HEK293T (cell line): ENCODE data around the gene PIK3CD.

ENCODE experiments used
- CTCF ChIA-PET: fragments of 350-600 bp; formaldehyde crosslinking; extraction: SDS; loops from one replicate; lab custom pipeline; 2021; ENCODE audit warnings: antibody characterized with exemption, inconsistent platforms; lab: Yijun Ruan, JAX
- POLR2A ChIA-PET: fragments of 350-600 bp; formaldehyde crosslinking; extraction: SDS; loops from one replicate; lab custom pipeline; 2020; ENCODE audit warnings: antibody characterized with exemption, inconsistent platforms; lab: Yijun Ruan, JAX
- DNase-seq: peaks from one replicate; pipeline ENCODE4 v3.0.0; 2012; ENCODE audit warnings: mixed read lengths; ENCODE audit errors: extremely low spot score
- ARNT ChIP-seq: fragments of 450-650 bp; IDR thresholded peaks from 2 replicates; pipeline ENCODE4 v1.6.1; 2017; ENCODE audit warnings: mild to moderate bottlenecking
- BHLHE40 ChIP-seq: fragments of 450-650 bp; IDR thresholded peaks from 2 replicates; pipeline ENCODE4 v1.6.1; 2016; ENCODE audit warnings: mild to moderate bottlenecking, moderate library complexity, borderline replicate concordance
- CTBP1 ChIP-seq: fragments of 450-650 bp; IDR thresholded peaks from 2 replicates; pipeline ENCODE4 v1.6.1; 2016; ENCODE audit warnings: borderline replicate concordance
- ELF4 ChIP-seq: fragments of 450-650 bp; IDR thresholded peaks from 2 replicates; pipeline ENCODE4 v1.6.1; 2017; ENCODE audit warnings: antibody characterized with exemption
- FOXA1 ChIP-seq: fragments of 450-650 bp; IDR thresholded peaks from 2 replicates; pipeline ENCODE4 v1.6.1; 2016; ENCODE audit warnings: mild to moderate bottlenecking
- FOXK2 ChIP-seq: fragments of 450-650 bp; IDR thresholded peaks from 2 replicates; pipeline ENCODE4 v1.6.1; 2016; ENCODE audit warnings: mild to moderate bottlenecking
- FOXM1 ChIP-seq: fragments of 450-650 bp; IDR thresholded peaks from 2 replicates; pipeline ENCODE4 v1.6.1; 2017; ENCODE audit warnings: mild to moderate bottlenecking, borderline replicate concordance
- HDGF ChIP-seq: fragments of 450-650 bp; IDR thresholded peaks from 2 replicates; pipeline ENCODE4 v1.6.1; 2017; ENCODE audit warnings: antibody characterized with exemption, borderline replicate concordance
- L3MBTL2 ChIP-seq: fragments of 450-650 bp; conservative IDR thresholded peaks from 2 replicates; pipeline ENCODE4 v1.6.1; 2016; ENCODE audit warnings: mild to moderate bottlenecking
- LEF1 ChIP-seq: fragments of 450-650 bp; IDR thresholded peaks from 2 replicates; pipeline ENCODE4 v1.6.1; 2017; ENCODE audit warnings: mild to moderate bottlenecking, borderline replicate concordance
- NFRKB ChIP-seq: fragments of 450-650 bp; IDR thresholded peaks from 2 replicates; pipeline ENCODE4 v1.6.1; 2016; ENCODE audit warnings: mild to moderate bottlenecking, moderate library complexity
- PKNOX1 ChIP-seq: fragments of 450-650 bp; IDR thresholded peaks from 2 replicates; pipeline ENCODE4 v1.6.1; 2016
- SP1 ChIP-seq: fragments of 450-650 bp; IDR thresholded peaks from 2 replicates; pipeline ENCODE4 v1.6.1; 2017
- SUZ12 ChIP-seq: fragments of 450-650 bp; IDR thresholded peaks from 2 replicates; pipeline ENCODE4 v1.6.1; 2016; ENCODE audit warnings: mild to moderate bottlenecking
- TARDBP ChIP-seq: fragments of 450-650 bp; IDR thresholded peaks from 2 replicates; pipeline ENCODE4 v1.6.1; 2016
- ZNF384 ChIP-seq: fragments of 450-650 bp; IDR thresholded peaks from 2 replicates; pipeline ENCODE4 v1.6.1; 2016

The PIK3CD gene

GRCh38 chr1:9651565-9652378, at the start of gene PIK3CD:
Gene PIK3CD (plus strand): TSS chr1:9651731. CDS start chr1:9710456, 58,725 bp downstream.
- no peak for TF ChIP-seq ARNT
- no peak for TF ChIP-seq CTBP1
- TF ChIP-seq PKNOX1 = no peak
- TF ChIP-seq FOXM1 = no peak
- TF ChIP-seq LEF1 = 0 out of 2 replicates have a peak, but pooled peaks have one; percentile 14
- no peak for TF ChIP-seq ELF4
- TF ChIP-seq FOXK2 = no peak
- POLR2A ChIA-PET = no interaction called here
- CTCF ChIA-PET = interaction anchor here (0.6 kb wide), 1 partner anchor 18 kb away, joined by 3 read pairs; no protein-coding TSS in a partner anchor
- peak; percentile 62 for DNase-seq

GRCh38 chr1:9601942-9602793, 49.4 kb upstream of the PIK3CD start:
- TF ChIP-seq TARDBP (no peak), LEF1 (no peak), L3MBTL2 (no peak), SP1 (no peak), BHLHE40 (no peak), ZNF384 (no peak), HDGF (no peak), FOXA1 (no peak), NFRKB (no peak), ARNT (no peak), PKNOX1 (no peak), ELF4 (no peak), CTBP1 (no peak)
- no peak for DNase-seq
- ChIA-PET CTCF (no interaction called here), POLR2A (no interaction called here)

- no peak for TF ChIP-seq SUZ12
- TF ChIP-seq SP1 = no peak
- no peak for TF ChIP-seq ZNF384
- TF ChIP-seq BHLHE40 = no peak
- no peak for TF ChIP-seq FOXA1
- no peak for TF ChIP-seq CTBP1
- TF ChIP-seq PKNOX1 = no peak
- TF ChIP-seq L3MBTL2 = no peak
- DNase-seq = no peak
- ChIA-PET POLR2A (no interaction called here), CTCF (no interaction called here)
Observed at GRCh38 chr1:9602794-9603167, 48.8 kb upstream of the PIK3CD start.

GRCh38 chr1:9603307-9603706, 48.2 kb upstream of the PIK3CD start:
- ChIA-PET CTCF (no interaction called here), POLR2A (no interaction called here)
- no peak for TF ChIP-seq ARNT
- TF ChIP-seq L3MBTL2 = no peak
- TF ChIP-seq SP1 = no peak
- TF ChIP-seq TARDBP = no peak
- no peak for TF ChIP-seq CTBP1
- no peak for TF ChIP-seq BHLHE40
- TF ChIP-seq FOXA1 = no peak
- no peak for TF ChIP-seq LEF1
- TF ChIP-seq FOXM1 = no peak
- TF ChIP-seq FOXK2 = no peak
- TF ChIP-seq HDGF = no peak
- TF ChIP-seq ELF4 = no peak
- no peak for DNase-seq

GRCh38 chr1:9603766-9604753, 47.5 kb upstream of the PIK3CD start:
- TF ChIP-seq BHLHE40 (no peak), SUZ12 (no peak), LEF1 (no peak), PKNOX1 (no peak), TARDBP (no peak), ARNT (no peak), FOXM1 (no peak), CTBP1 (no peak), FOXK2 (no peak), L3MBTL2 (no peak), SP1 (no peak), NFRKB (no peak), HDGF (no peak), ZNF384 (no peak), FOXA1 (no peak), ELF4 (no peak)
- POLR2A ChIA-PET = no interaction called here
- DNase-seq = no peak
- CTCF ChIA-PET = no interaction called here
